22Rv1 (cell line): ENCODE data around the gene TBC1D5.

Experiments used
- ZFX ChIP-seq: fragments of 450-650 bp; IDR thresholded peaks from 2 replicates; pipeline ENCODE4 v1.6.1; 2017; ENCODE audit warnings: antibody characterized with exemption, borderline replicate concordance
- TF ChIP-seq, protein P1 (sequence below): fragments of 450-650 bp; IDR thresholded peaks from 2 replicates; pipeline ENCODE4 v1.5.1; 2017; ENCODE audit warnings: mild to moderate bottlenecking

DNA sequence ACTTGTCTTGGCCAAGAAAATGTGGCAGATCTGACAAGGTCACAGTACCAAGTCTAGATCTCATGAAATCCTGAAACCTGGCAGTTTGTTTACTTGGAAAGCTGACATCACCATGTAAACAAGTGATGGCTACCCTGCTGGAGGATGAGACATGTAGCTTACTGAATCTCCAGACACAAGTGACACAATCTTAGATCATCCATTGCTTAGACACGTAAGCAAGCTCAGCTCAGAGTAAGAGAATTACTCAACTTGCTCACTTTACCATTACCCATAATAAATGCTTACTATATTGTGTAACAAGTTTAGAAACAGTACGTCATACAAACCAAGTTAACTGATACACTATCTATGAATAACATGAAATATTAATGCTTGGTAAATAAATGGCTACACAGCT lies 263.8 kb downstream of the TBC1D5 start:
- TF ChIP-seq, protein P1, sequence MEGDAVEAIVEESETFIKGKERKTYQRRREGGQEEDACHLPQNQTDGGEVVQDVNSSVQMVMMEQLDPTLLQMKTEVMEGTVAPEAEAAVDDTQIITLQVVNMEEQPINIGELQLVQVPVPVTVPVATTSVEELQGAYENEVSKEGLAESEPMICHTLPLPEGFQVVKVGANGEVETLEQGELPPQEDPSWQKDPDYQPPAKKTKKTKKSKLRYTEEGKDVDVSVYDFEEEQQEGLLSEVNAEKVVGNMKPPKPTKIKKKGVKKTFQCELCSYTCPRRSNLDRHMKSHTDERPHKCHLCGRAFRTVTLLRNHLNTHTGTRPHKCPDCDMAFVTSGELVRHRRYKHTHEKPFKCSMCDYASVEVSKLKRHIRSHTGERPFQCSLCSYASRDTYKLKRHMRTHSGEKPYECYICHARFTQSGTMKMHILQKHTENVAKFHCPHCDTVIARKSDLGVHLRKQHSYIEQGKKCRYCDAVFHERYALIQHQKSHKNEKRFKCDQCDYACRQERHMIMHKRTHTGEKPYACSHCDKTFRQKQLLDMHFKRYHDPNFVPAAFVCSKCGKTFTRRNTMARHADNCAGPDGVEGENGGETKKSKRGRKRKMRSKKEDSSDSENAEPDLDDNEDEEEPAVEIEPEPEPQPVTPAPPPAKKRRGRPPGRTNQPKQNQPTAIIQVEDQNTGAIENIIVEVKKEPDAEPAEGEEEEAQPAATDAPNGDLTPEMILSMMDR: no peak
- no peak for TF ChIP-seq ZFX
